Measurements from ENCODE around the gene MMP24OS.
"Not testable (repeated sequence)": the region's sequence is repeated elsewhere in the genome, so short reads cannot be mapped to it uniquely, and the experiment has no call there.

Gene MMP24OS

DNA sequence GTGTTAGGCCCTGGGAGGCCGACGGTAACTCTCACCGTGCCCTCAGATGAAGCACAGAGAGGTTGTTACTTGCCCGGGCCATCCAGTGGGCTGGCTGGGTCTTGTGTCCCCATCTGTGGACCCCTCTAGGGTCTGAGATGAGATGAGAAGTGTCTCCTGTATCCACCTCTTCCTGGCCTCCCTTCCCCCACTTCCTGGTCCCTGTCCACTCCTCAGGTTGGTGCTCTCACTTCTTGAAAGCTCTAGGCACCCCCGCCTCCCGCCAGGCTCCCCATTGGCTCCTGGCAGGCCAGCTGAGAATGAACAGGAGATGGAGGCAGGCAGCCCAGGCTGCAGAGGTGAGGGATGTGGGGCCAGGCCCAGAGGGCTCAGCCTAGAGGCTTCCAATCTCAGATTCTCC, 1.5 kb downstream of the MMP24OS start:
- no peak for DNase-seq (ENCODE audit: low read depth in 2 of 2, low spot score in 1 of 2)

- DNase-seq (ENCODE audit: low read depth in 2 of 2, low spot score in 1 of 2), result no peak
Measured at GRCh38 chr20:35275741-35276251, 2.1 kb downstream of the MMP24OS start.

DNA sequence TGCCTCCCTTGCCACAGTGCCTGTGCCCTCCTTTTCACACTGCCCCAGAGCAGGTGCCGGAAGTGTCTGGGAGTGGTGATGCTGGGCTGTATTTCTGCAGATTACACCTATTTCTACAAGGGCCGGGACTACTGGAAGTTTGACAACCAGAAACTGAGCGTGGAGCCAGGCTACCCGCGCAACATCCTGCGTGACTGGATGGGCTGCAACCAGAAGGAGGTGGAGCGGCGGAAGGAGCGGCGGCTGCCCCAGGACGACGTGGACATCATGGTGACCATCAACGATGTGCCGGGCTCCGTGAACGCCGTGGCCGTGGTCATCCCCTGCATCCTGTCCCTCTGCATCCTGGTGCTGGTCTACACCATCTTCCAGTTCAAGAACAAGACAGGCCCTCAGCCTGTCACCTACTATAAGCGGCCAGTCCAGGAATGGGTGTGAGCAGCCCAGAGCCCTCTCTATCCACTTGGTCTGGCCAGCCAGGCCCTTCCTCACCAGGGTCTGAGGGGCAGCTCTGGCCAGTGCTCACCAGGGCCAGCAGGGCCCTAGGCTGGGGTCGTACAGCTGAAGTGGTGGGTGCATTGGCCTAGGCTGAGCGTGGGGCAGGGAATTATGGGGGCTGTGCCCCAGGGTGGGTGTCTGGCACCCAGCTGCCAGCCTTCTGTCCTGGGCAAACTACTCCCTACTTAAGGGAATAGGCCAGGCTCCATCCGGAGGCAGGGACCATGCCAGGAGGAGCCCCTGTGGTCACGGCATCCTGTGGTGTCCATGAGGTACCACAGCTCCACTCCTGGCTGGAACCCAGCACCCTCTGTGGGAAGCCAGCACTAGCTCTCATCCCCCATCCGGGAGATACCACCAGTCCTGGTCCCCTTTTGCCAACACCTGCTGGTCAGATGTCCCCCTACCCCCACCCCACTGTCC, 3.5 kb downstream of the MMP24OS start:
- no peak for DNase-seq (ENCODE audit: low read depth in 2 of 2, low spot score in 1 of 2)

- DNase-seq (ENCODE audit: low read depth in 2 of 2, low spot score in 1 of 2), result no peak
Measured at GRCh38 chr20:35273449-35274171, 4.3 kb downstream of the MMP24OS start.

DNA sequence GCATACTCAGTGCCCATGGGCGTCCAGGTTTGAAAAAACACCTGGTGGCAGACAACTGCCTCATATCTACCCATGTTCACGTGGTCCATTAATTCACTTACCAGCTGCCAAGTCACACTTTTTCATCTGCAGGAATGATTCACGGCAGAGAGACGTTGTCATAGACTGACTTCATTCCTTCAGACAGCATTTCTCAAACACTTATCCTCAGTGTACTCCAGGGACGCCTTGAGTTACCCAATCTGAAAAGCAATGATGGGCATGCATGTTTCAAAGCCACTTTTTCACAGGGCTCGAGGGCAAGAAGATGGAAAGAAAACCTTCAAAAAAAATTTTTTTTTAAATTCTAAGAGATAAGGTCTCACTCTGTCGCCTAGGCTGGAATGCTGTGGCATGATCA, 6.0 kb downstream of the MMP24OS start:
- no peak for DNase-seq (ENCODE audit: low read depth in 2 of 2, low spot score in 1 of 2)

DNA sequence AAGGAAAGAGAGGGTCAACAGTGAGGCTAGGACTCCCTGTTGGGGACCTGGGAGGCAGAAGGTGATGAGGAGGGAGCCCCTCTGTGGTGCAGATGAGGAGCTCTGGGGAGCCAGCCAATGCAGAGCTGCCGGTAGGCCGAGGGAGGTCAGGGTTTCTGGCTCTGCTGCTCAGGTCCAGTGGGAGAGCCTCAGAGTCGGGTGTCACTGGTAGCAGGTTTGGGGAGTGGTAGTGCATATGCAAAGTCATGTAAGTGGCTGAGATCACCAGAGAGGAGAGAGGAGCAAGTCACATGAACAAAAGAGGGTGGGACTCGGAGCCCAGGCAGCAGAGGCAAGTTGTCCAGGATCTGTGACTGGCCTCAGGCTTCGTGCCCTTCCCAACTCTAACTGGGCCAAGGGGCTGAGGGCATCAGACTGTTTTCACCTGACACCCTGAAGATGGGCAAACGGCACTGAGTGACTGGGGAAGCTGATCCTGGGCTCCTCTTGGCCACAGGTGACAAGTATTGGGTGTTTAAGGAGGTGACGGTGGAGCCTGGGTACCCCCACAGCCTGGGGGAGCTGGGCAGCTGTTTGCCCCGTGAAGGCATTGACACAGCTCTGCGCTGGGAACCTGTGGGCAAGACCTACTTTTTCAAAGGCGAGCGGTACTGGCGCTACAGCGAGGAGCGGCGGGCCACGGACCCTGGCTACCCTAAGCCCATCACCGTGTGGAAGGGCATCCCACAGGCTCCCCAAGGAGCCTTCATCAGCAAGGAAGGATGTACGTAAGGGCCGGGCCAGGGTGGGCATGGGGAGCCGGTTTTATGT, 6.6 kb downstream of the MMP24OS start:
- DNase-seq (ENCODE audit: low read depth in 2 of 2, low spot score in 1 of 2), result no peak

DNA sequence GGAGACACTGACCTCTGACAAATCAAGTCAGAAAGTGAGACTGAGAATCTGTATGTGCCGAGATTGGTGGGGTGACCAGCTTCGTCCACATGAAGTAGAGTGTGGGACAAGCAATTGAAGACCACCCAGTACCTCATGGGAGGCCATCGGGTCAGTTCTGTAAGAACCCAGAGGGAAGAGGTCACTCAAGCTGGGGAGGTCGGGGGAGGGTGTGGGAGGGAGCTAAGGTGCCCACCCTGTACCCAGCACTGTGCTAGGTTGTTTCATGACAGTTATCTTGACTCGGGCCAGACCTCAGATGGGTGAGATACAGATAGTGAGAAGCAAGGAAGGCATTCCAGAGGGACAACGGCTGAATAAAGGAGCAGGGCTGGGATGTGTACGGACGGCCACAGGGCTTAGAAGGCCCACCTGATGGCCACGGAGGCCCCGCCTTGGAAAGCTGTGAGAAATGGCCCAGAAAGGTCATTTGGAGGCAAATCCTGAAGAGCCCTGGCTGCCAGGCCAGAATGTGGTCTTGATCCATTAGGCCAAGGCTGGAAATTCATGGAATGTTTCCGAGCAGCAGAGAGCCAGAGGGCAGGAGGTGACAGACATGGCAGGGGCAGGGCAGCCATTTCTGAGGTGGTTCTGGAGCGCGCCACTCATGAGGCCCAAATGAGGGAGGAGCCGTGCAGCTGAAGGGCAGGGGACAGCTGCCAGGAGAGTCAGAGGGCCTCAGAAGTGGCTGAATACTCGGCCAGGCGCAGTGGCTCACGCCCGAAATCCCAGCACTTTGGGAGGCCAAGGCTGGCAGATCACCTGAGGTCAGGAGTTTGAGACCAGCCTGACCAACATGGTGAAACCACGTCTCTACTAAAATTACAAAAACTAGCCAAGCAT, 7.7 kb downstream of the MMP24OS start:
- DNase-seq (ENCODE audit: low read depth in 2 of 2, low spot score in 1 of 2), result no peak

GRCh38 chr20:35269055-35269781, 8.7 kb downstream of the MMP24OS start:
- DNase-seq (ENCODE audit: low read depth in 2 of 2, low spot score in 1 of 2), result no peak

DNA sequence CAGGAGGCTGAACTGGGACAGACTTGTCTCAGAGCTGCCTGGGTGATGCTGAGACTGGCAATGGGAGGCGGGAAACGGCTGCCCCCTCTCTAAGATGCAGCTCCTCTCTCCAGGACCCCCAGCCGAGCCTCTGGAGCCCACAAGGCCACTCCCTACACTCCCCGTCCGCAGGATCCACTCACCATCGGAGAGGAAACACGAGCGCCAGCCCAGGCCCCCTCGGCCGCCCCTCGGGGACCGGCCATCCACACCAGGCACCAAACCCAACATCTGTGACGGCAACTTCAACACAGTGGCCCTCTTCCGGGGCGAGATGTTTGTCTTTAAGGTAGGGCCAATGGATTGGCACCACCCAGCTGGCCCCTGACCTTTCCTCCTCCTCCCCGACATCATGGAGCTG, 10.8 kb downstream of the MMP24OS start:
- DNase-seq (ENCODE audit: low read depth in 2 of 2, low spot score in 1 of 2), result no peak

DNA sequence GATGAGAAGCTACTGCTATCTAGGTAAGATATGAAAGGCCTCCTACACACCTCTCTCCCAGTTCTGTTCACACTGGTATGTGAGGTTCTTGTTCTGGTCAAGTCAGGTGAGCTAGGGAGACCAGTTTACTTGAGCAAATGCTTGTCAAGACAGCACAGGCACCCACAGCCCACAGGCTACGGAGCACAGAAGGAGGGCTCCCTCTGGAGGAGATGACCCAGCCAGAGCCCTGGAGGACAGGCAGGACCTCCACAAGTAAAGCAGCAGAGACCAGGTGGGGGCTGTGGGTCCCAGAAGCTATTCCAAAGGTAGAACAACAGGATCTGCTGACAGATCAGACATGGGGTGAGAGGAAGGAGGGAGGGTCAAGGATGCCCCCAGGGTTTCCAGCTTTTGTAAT, 13.2 kb downstream of the MMP24OS start:
- no peak for DNase-seq (ENCODE audit: low read depth in 2 of 2, low spot score in 1 of 2)

GRCh38 chr20:35263532-35264341, 14.2 kb downstream of the MMP24OS start:
- DNase-seq (ENCODE audit: low read depth in 2 of 2, low spot score in 1 of 2), result no peak

DNA sequence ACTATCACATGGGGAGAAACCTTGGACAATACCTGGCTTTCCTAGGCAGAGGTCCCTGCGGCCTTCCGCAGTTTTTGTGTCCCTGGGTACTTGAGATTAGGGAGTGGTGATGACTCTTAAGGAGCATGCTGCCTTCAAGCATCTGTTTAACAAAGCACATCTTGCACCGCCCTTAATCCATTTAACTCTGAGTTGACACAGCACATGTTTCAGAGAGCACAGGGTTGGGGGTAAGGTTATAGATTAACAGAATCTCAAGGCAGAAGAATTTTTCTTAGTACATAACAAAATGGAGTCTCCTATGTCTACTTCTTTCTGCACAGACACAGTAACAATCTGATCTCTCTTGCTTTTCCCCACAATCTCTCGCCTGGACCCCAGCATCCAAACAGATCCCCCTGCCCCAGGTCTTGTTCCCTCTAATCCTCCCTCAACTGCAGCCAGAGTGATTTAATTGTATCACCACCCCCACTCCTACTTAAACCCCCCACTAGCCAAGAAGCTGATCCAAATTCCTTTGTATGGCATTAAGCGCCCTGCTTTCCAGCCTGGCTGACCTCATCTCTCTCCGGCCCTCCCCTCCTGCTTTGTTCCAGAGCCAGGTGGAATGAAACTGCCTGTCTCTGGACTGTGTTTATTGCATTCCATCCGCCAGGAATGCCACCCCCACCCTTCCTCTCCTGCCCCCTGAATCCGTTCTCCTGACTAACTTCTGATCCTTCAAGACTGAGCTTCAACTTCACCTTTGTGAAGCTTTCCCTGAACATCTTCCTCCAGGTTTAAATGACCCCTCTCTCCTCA, 15.0 kb downstream of the MMP24OS start:
- DNase-seq (ENCODE audit: low read depth in 2 of 2, low spot score in 1 of 2), result not testable (repeated sequence)

DNA sequence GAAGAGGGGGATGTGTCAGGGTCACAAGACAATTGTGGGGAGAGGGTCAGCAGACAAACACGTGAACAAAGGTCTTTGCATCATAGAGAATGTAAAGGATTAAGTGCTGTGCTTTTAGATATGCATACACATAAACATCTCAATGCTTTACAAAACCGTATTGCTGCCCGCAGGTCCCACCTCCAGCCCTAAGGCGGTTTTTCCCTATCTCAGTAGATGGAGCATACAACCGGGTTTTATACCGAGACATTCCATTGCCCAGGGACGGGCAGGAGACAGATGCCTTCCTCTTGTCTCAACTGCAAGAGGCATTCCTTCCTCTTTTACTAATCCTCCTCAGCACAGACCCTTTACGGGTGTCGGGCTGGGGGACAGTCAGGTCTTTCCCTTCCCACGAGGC, 15.6 kb downstream of the MMP24OS start:
- not testable (repeated sequence) for DNase-seq (ENCODE audit: low read depth in 2 of 2, low spot score in 1 of 2)

DNA sequence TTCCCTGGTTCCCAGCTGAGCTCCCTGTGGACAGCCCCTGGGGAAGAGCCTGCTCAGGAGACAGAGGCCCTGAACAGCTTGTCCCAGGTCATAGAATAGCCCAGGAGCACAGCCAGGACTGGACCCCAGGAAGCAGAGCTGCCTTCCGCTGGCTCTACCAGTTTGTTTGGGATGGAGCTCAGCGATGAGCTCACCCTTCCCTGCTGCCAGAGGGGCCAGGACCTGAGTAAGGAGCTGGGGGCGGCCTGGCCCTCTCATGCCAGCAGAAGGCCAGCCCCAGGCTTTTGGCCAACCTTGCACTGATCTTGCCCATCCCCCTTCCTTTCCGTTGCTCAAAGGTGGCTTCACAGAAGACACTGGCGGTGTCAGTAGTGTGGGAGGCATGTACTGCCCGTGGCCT, 17.5 kb downstream of the MMP24OS start:
- no peak for DNase-seq (ENCODE audit: low read depth in 2 of 2, low spot score in 1 of 2)

DNA sequence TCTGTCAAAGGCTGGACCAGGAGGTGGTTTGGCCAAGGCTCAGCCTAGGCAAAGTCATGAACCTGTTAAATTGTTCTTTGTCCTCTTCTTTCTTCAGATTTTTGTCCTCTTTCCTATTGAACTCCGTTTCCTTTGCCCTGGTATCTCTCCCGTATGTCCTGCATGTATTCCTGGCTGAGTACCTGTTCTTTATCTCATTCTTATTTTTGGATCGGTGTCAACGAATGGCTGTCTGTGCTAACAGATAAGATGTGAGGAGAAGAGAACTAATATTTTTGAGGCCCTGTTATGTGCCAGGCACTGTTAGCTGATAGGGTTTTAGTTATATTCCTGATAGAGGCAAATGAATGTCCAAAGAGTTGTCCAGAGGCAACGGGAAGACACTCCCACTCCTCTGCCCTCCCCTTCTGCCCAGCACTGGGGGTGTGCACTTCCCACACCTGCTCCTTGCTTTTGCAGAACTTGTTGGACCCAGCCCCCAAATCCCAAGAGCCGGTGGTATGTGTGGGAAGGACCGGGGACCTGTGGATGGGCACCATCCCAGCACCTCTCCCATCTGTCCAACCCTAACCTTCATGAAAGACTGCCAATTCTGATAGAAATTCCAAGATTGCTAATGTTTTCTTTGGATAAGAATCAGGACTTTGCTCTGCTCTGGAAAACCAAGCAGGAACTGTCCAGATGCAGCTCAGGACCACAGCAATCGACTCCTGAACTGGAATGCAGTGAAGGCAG, 20.6 kb downstream of the MMP24OS start:
- no peak for DNase-seq (ENCODE audit: low read depth in 2 of 2, low spot score in 1 of 2)

DNA sequence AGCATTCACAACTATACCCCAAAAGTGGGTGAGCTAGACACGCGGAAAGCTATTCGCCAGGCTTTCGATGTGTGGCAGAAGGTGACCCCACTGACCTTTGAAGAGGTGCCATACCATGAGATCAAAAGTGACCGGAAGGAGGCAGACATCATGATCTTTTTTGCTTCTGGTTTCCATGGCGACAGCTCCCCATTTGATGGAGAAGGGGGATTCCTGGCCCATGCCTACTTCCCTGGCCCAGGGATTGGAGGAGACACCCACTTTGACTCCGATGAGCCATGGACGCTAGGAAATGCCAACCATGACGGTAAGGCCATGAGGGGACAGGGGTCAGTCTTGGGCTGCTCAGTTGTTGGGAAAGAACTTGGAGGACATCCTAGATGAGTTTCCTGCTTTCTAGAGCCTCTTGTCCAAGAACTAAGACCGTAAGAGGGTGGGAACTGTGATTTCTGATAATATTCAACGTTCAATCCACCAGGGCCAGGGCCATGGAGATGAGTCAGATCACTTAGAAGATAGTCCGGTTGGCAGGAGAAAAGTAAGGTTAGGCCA, 23.4 kb downstream of the MMP24OS start:
- DNase-seq (ENCODE audit: low read depth in 2 of 2, low spot score in 1 of 2), result no peak

GRCh38 chr20:35253010-35253409, 24.9 kb downstream of the MMP24OS start:
- no peak for DNase-seq (ENCODE audit: low read depth in 2 of 2, low spot score in 1 of 2)

Measured in stimulated activated CD8-positive, alpha-beta memory T cell treated with anti-CD3 and anti-CD28 coated beads, Interleukin-4, amount 100 ng/mL, for 1 hour (primary cell).